ENCODE measurements around the gene UBP1.

Gene UBP1

GRCh38 chr3:33426068-33426467 is 14.1 kb downstream of the UBP1 start (continued):
- TF ChIP-seq ZNF555 (tag by site-specific recombination; conservative IDR thresholded peaks at IDR 0.05) (no peak), ZBTB7A (tag by site-specific recombination; IDR thresholded peaks at IDR 0.05; ENCODE audit: low read depth) (no peak), ZNF785 (tag by site-specific recombination; IDR thresholded peaks at IDR 0.05) (no peak), ZNF596 (tag by site-specific recombination; IDR thresholded peaks at IDR 0.05) (0 out of 2 replicates have a peak, but pooled peaks have one; percentile 30), ZNF513 (tag by site-specific recombination; IDR thresholded peaks at IDR 0.05) (no peak), SETDB1 (IDR thresholded peaks at IDR 0.05; ENCODE audit: insufficient read length, low read length) (no peak), ZNF677 (tag by site-specific recombination; IDR thresholded peaks at IDR 0.05) (no peak), ZIC2 (tag by site-specific recombination; IDR thresholded peaks at IDR 0.05) (peak; percentile 80), ZNF26 (tag by site-specific recombination; IDR thresholded peaks at IDR 0.05) (no peak), MYNN (tag by site-specific recombination; IDR thresholded peaks at IDR 0.05; ENCODE audit: borderline replicate concordance) (no peak), ZNF707 (tag by site-specific recombination; IDR thresholded peaks at IDR 0.05) (no peak), HOXA7 (CRISPR knock-in tag; IDR thresholded peaks at IDR 0.05; ENCODE audit: borderline replicate concordance) (no peak), ZNF169 (tag by site-specific recombination; IDR thresholded peaks at IDR 0.05) (no peak), ZSCAN23 (tag by site-specific recombination; IDR thresholded peaks at IDR 0.05) (no peak), ZNF558 (tag by site-specific recombination; IDR thresholded peaks at IDR 0.05) (no peak), ZNF239 (tag by site-specific recombination; IDR thresholded peaks at IDR 0.05) (no peak), ZNF514 (tag by site-specific recombination; IDR thresholded peaks at IDR 0.05) (no peak), ZBTB44 (tag by site-specific recombination; IDR thresholded peaks at IDR 0.05) (peak; percentile 67), TSHZ1 (tag by site-specific recombination; IDR thresholded peaks at IDR 0.05; ENCODE audit: borderline replicate concordance) (no peak), ZNF366 (tag by site-specific recombination; conservative IDR thresholded peaks at IDR 0.05) (no peak), KLF1 (tag by site-specific recombination; IDR thresholded peaks at IDR 0.05) (no peak), PRDM4 (tag by site-specific recombination; IDR thresholded peaks at IDR 0.05) (peak; percentile 43; the same call in 1 of the 2 replicates), GLI2 (tag by site-specific recombination; IDR thresholded peaks at IDR 0.05; ENCODE audit: borderline replicate concordance, low read depth) (peak; percentile 48; the same call in 1 of the 2 replicates), ZNF777 (tag by site-specific recombination; IDR thresholded peaks at IDR 0.05; ENCODE audit: borderline replicate concordance) (no peak), ZBTB8A (tag by site-specific recombination; IDR thresholded peaks at IDR 0.05) (0 out of 2 replicates have a peak, but pooled peaks have one; percentile 10), KLF16 (tag by site-specific recombination; IDR thresholded peaks at IDR 0.05) (no peak), ZNF645 (tag by site-specific recombination; IDR thresholded peaks at IDR 0.05) (no peak), ZNF560 (tag by site-specific recombination; IDR thresholded peaks at IDR 0.05; ENCODE audit: borderline replicate concordance) (no peak), ZNF138 (tag by site-specific recombination; IDR thresholded peaks at IDR 0.05; ENCODE audit: borderline replicate concordance) (no peak), ZNF292 (tag by site-specific recombination; IDR thresholded peaks at IDR 0.05; ENCODE audit: borderline replicate concordance, low read depth) (no peak)
